ENCODE data around the gene FGF18.

GRCh38 chr5:171469326-171469725 is 49.9 kb downstream of the FGF18 start:
- TF ChIP-seq CTCF (IDR thresholded peaks at IDR 0.05) (no peak), POLR2A (IDR thresholded peaks at IDR 0.05) (no peak), EP300 (IDR thresholded peaks at IDR 0.05; ENCODE audit: low read depth) (no peak), POLR2AphosphoS5 (IDR thresholded peaks at IDR 0.05) (no peak)
